ENCODE measurements around the gene PRIMPOL.

Gene PRIMPOL

DNA sequence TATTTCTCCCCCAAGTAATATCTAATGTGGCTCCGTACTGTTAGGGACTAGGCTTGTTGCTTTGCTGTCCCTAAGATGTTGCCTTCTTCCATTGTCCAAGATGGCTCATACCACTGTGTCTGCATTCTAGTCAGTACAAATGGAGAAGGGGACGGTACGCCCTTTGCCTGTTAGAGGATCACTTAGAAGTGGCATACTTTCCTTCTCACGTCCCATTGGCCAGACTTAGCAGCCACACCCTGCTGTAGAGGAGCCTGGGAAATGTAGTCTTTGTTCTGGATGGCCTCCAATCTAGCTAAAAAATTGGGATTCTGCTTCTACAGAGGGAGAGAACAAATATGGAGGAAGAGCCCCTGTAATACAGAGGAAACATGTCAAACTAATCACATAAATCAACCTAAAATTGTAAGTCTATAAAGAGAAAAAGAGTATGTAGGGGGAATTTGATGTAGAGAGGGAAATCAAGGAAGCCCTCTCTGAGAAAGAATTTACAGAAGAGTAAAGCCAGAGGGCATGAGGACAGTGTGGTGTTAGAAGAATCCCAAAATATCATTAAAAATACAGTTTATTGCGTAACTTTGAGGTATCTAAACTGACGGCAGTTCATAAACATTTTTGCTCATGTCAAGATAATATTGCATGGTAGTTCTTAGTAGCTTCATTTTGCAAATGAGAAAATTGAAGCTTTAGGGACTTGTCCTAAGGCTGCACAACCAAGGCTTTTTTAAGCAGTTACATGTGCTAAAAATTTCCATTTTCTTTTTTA is 15.1 kb downstream of the PRIMPOL start:
- ATAC-seq (replicated peaks): no peak
- DNase-seq: no peak
- peaks cover 18% of the 10 kb centered on the region for H3K36me3 Mint-ChIP-seq (ENCODE audit: insufficient read depth)

DNA sequence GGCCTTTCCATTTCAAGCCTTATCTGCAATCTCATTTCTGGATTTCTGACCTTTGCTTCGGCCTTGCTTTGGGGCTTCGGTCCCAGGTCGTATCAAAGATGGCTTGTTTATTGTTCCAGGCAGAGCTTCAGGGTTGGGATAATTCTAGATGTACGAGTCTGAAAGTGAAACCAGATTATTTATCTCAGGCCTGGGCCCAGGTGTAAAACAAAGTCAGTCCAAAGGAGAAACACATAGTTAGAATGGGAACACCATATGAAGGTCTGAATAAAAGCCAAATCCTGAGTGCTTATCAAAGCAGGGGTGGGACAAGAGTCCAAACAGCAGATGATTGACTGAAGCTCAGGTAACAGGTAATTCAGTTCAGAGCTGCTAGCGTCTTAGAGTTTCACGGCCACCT is 17.1 kb downstream of the PRIMPOL start:
- H3K9me3 Mint-ChIP-seq: peaks cover 0 to 5% of the 10 kb centered on the region in 2 donors
- DNase-seq: no peak
- H3K27me3 Mint-ChIP-seq: no peaks in the 10 kb centered on the region
- peaks cover 12% of the 10 kb centered on the region for H3K36me3 Mint-ChIP-seq (ENCODE audit: insufficient read depth)
- H3K27ac Mint-ChIP-seq: peak overlapping the region in 1 of 2 donors; percentile 95
- peaks cover 18 to 31% of the 10 kb centered on the region in 2 donors for H3K4me1 Mint-ChIP-seq (ENCODE audit: low read depth in 2 of 2)
- H3K4me3 Mint-ChIP-seq: no peak overlapping the region
- ATAC-seq (replicated peaks): no peak

More for the DNA sequence above, 15.1 kb downstream of the PRIMPOL start:
- Mint-ChIP-seq H3K4me1 (ENCODE audit: low read depth in 2 of 2) (peaks cover 18 to 24% of the 10 kb centered on the region in 2 donors), H3K27me3 (no peaks in the 10 kb centered on the region), H3K27ac (peak overlapping the region in 1 of 2 donors; percentile 87), H3K4me3 (no peak overlapping the region), H3K9me3 (peaks cover 0 to 5% of the 10 kb centered on the region in 2 donors)

DNA sequence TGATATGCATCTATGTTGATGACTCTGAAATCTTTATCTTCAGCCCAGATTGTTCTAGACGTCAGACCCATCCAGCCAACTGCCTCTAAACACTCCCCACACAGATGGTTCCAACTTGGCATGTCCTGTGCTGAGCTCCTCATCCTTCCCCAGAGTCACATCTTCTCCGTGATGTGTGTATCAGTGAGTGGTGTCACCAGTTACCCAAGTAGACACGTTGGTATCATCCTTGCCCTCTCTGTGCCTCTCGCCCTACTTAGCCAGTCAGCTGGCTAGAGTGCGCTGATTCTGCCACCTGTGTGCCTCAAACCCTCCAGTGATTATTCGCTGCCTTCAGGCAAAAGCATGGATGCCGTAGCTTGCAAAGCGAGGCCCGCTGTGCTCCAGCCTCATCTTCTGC is 18.6 kb downstream of the PRIMPOL start:
- H3K36me3 Mint-ChIP-seq (ENCODE audit: insufficient read depth): peaks cover 15% of the 10 kb centered on the region
- peak overlapping the region; percentile 61 to 66 for H3K4me3 Mint-ChIP-seq
- H3K9me3 Mint-ChIP-seq: peaks cover 0 to 5% of the 10 kb centered on the region in 2 donors
- ATAC-seq (replicated peaks) (peak; percentile 64), DNase-seq (no peak)
- H3K27me3 Mint-ChIP-seq: no peaks in the 10 kb centered on the region
- H3K4me1 Mint-ChIP-seq (ENCODE audit: low read depth in 2 of 2): peaks cover 18 to 31% of the 10 kb centered on the region in 2 donors
- H3K27ac Mint-ChIP-seq: peak overlapping the region; percentile 90 to 95

DNA sequence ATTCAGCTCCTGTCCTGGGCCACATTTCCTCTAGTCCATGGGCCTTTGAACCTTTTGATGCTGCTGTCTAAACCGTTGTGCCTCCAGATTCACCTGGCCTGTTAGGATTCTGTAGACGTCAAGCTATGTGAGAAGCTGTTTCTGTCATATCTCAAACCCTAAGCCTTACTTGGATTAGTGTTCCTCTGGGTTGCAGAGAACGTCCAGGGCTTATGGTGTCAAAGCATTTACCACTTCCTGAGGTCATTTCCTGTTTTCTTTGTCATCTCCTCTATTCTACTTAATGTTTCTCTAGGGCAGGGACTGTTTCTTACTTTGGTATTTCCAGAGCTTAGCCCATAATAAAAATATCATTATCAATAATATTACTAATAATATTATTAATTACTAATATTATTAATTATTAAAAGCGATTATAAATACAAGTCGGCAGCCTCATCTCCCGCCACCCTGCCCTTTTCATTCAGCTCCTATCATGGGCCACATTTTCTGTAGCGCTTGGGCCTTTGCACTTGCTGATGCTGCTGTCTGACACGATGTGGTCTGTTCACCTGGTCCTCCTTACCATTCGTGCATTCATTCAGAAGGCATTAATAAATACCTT is 19.1 kb downstream of the PRIMPOL start:
- ATAC-seq (replicated peaks) (peak; percentile 89), DNase-seq (peak in 1 of 3 experiments; percentile 15)
- Mint-ChIP-seq H3K4me1 (ENCODE audit: low read depth in 2 of 2) (peaks cover 18 to 31% of the 10 kb centered on the region in 2 donors), H3K4me3 (peak overlapping the region; percentile 61 to 66), H3K27me3 (no peaks in the 10 kb centered on the region), H3K36me3 (ENCODE audit: insufficient read depth) (peaks cover 15% of the 10 kb centered on the region), H3K27ac (peak overlapping the region; percentile 90 to 95), H3K9me3 (peaks cover 0 to 5% of the 10 kb centered on the region in 2 donors)

DNA sequence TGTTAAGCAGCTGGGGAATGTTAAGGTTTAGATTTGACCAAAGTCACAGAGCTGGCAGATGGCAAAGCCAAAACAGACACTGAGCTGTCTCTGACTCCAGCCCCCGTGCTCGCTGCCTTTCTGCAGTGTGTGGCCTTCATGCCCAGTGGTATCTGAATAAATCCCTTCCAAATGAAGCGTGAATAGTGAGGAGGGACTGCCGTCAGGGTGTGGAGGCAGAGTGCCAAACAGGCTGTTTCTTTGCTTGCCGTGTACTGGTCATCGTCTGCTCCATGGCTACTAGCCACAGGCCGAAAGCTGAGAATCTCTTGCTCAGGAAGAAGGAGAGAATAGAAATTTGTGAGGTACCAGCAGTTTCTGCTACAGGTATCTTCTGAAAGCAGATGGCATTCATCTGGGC is 19.7 kb downstream of the PRIMPOL start:
- H3K36me3 Mint-ChIP-seq (ENCODE audit: insufficient read depth): peaks cover 18% of the 10 kb centered on the region

DNA sequence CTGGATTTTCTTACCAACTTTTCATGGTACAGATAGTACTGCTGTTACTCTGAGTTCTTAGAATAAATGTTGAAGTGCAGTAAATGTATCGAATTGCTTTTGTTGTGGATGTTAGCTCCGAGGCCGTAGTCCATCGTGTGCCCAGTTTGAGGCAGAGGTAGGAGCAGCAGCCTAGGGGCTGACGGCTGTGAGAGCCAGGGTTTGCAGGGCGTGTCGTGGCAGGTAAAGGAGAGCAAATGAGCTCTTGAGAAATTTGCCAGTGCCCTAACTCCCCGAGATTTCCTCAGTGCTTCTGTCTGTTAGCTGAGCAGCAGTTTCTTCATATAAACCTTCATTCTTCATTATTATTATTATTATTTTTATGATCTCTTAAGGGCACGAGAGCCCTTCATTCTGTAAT is 21.6 kb downstream of the PRIMPOL start:
- no peaks in the 10 kb centered on the region for H3K27me3 Mint-ChIP-seq
- ATAC-seq (replicated peaks) (no peak), DNase-seq (no peak)
- peaks cover 0 to 5% of the 10 kb centered on the region in 2 donors for H3K9me3 Mint-ChIP-seq
- no peak overlapping the region for H3K4me3 Mint-ChIP-seq
- H3K36me3 Mint-ChIP-seq (ENCODE audit: insufficient read depth): peaks cover 15% of the 10 kb centered on the region
- peak overlapping the region in 1 of 2 donors; percentile 95 for H3K27ac Mint-ChIP-seq
- peaks cover 18 to 27% of the 10 kb centered on the region in 2 donors for H3K4me1 Mint-ChIP-seq (ENCODE audit: low read depth in 2 of 2)

More for the DNA sequence above, 19.7 kb downstream of the PRIMPOL start:
- H3K27ac Mint-ChIP-seq: peak overlapping the region; percentile 84 to 95
- peaks cover 18 to 31% of the 10 kb centered on the region in 2 donors for H3K4me1 Mint-ChIP-seq (ENCODE audit: low read depth in 2 of 2)
- H3K27me3 Mint-ChIP-seq: no peaks in the 10 kb centered on the region
- ATAC-seq (replicated peaks) (no peak), DNase-seq (no peak)
- H3K4me3 Mint-ChIP-seq: peak overlapping the region; percentile 61 to 66
- H3K9me3 Mint-ChIP-seq: peaks cover 0 to 5% of the 10 kb centered on the region in 2 donors

DNA sequence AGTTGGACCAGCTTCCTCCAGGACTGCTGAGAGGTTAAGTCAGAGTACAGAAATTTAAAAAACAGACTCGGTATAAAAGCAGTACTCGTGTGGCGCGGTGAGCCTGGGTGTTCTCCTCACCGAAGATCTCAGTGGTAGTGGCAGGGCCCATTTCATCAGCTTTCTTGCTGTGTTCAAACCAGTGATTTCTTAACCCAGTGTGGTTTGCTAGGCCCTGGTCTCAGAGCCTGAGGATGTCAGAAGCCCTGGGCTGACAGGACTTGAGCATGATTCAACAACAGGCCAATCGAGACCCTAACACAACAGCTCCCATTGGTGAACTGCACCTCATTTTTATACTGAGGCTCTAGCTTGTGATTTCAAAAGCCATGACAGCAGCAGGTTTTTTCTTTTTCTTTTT is 23.2 kb downstream of the PRIMPOL start:
- Mint-ChIP-seq H3K4me1 (ENCODE audit: low read depth in 2 of 2) (peaks cover 18 to 27% of the 10 kb centered on the region in 2 donors), H3K4me3 (no peak overlapping the region), H3K9me3 (peaks cover 0 to 5% of the 10 kb centered on the region in 2 donors), H3K36me3 (ENCODE audit: insufficient read depth) (peaks cover 14% of the 10 kb centered on the region), H3K27me3 (no peaks in the 10 kb centered on the region), H3K27ac (peak overlapping the region; percentile 49 to 53)
- no peak for DNase-seq
- no peak for ATAC-seq (replicated peaks)

DNA sequence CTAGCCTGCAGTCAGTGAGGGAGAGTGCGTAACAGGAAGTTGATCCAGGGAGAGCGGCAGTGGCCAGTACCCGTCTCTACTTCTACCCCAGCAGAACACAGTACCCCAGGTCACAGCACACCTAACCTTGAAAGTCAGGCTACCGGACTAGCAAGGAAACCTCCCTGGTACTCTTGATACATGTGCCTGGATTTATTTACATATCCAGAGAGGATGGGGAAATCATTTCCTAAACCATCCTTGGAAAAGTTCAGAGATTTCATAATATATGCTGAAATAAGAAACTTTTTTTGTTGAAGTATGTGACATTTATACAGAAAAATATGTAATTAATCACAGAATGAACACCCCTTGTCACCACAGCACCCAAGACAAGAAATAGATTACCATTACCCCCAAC is 24.5 kb downstream of the PRIMPOL start:
- H3K4me1 Mint-ChIP-seq (ENCODE audit: low read depth in 2 of 2): peaks cover 7 to 16% of the 10 kb centered on the region in 2 donors
- H3K4me3 Mint-ChIP-seq: no peak overlapping the region
- ATAC-seq (replicated peaks) (no peak), DNase-seq (no peak)
- peaks cover 14% of the 10 kb centered on the region for H3K36me3 Mint-ChIP-seq (ENCODE audit: insufficient read depth)
- H3K27me3 Mint-ChIP-seq: no peaks in the 10 kb centered on the region
- H3K27ac Mint-ChIP-seq: peak overlapping the region in 1 of 2 donors; percentile 18
- no peaks in the 10 kb centered on the region for H3K9me3 Mint-ChIP-seq

DNA sequence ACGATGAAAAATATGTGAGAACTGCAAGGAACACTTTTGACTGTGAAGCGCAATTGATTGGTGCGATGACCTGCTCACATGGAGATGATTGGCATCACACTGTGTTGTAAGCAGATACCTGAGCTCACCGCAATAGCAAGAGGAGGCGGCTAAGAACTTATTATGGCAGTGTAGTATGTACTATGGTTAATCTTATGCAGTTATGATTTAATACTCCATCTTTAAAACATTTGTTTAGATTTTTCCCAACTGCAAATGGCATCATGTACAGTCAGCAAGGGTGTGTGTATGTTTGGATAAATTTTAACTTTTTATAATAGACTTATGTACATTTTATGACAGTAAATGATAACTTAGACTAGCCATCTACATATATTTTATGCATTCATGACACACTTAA is 25.5 kb downstream of the PRIMPOL start:
- H3K27ac Mint-ChIP-seq: no peak overlapping the region
- peaks cover 14% of the 10 kb centered on the region for H3K36me3 Mint-ChIP-seq (ENCODE audit: insufficient read depth)
- DNase-seq (no peak), ATAC-seq (replicated peaks) (no peak)
- H3K27me3 Mint-ChIP-seq: no peaks in the 10 kb centered on the region
- H3K4me1 Mint-ChIP-seq (ENCODE audit: low read depth in 2 of 2): peaks cover 2 to 6% of the 10 kb centered on the region in 2 donors
- H3K9me3 Mint-ChIP-seq: no peaks in the 10 kb centered on the region
- no peak overlapping the region for H3K4me3 Mint-ChIP-seq

DNA sequence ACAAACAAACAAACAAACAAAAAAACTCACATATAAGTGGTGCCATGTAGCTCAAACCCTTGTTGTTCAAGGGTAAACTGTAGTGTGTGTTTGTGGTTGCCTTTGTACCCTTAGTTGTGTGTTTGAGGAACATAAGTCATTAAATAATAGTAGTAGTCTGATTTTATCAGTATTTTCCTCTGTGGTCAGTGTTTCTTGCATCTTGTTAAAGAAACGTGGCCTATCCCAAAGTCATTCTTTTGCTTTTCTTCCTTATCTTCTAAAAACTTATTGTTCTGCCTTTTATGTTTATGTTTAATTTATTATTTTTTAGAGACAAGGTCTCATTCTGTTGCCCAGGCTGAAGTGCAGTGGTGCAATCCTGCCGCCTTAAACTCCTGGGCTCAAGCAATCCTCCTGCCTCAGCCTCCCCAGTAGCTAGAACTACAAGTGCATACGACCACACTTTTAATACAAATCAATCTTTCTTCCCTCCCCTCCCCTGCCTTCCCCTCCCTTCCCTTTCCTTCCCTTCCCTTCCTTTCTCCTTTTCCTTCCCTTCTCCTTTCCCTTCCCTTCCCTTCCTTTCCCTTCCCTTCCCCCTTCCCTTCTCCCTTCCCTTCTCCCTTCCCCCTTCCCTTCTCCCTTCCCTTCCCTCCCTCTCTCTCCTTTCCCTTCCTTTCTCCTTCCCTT is 26.4 kb downstream of the PRIMPOL start:
- ATAC-seq (replicated peaks) (no peak), DNase-seq (no peak)
- no peaks in the 10 kb centered on the region for H3K9me3 Mint-ChIP-seq
- H3K4me1 Mint-ChIP-seq (ENCODE audit: low read depth in 2 of 2): peaks cover 2 to 3% of the 10 kb centered on the region in 2 donors
- no peaks in the 10 kb centered on the region for H3K27me3 Mint-ChIP-seq
- peaks cover 9% of the 10 kb centered on the region for H3K36me3 Mint-ChIP-seq (ENCODE audit: insufficient read depth)
- H3K27ac Mint-ChIP-seq: peak overlapping the region in 1 of 2 donors; percentile 78
- H3K4me3 Mint-ChIP-seq: no peak overlapping the region

DNA sequence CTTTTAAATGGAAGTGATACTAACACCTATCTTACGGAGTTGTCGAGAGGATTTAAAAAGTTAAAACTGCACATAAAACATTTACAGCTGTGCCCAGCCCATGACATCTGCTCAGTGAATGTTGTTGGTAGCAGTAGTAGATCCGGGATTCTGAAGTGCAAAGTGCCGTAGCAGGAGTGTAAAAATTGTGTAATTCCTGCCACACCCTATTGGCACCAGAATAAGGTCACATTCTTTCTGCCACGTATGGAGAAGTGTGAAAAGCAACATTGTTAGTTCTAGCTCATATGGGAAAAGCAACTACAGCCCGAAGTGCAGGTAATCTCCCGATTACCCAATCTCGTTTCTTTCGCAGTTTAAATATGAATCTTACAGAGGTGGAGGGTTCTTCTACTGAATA is 31.2 kb downstream of the PRIMPOL start:
- no peaks in the 10 kb centered on the region for H3K36me3 Mint-ChIP-seq (ENCODE audit: insufficient read depth)
- H3K27me3 Mint-ChIP-seq: no peaks in the 10 kb centered on the region
- H3K4me1 Mint-ChIP-seq (ENCODE audit: low read depth in 2 of 2): peaks cover 4 to 7% of the 10 kb centered on the region in 2 donors
- H3K9me3 Mint-ChIP-seq: no peaks in the 10 kb centered on the region
- no peak for ATAC-seq (replicated peaks)
- no peak for DNase-seq
- no peak overlapping the region for H3K27ac Mint-ChIP-seq
- no peak overlapping the region for H3K4me3 Mint-ChIP-seq

DNA sequence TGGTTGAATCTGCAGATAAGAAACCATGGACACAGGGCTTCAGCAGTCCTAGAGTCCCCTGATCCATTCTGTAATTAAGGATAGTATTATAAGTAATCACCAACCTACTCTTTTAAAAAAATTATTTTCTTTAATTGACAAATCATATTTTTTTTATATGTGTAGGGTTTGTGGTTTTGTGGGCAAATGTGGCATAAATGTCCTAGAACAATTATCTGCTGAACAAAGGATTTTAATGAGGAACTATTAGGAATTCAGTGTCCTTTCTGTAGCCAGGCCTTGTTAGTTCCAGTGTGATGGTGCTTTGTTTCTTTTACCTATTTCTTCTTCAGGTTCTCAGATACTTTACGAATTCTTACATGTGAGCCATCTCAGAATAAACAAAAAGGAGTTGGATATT is 32.4 kb downstream of the PRIMPOL start:
- H3K27me3 Mint-ChIP-seq: no peaks in the 10 kb centered on the region
- H3K27ac Mint-ChIP-seq: no peak overlapping the region
- DNase-seq: no peak
- H3K9me3 Mint-ChIP-seq: no peaks in the 10 kb centered on the region
- H3K4me1 Mint-ChIP-seq (ENCODE audit: low read depth in 2 of 2): peaks cover 4 to 7% of the 10 kb centered on the region in 2 donors
- no peak overlapping the region for H3K4me3 Mint-ChIP-seq
- ATAC-seq (replicated peaks): no peak
- H3K36me3 Mint-ChIP-seq (ENCODE audit: insufficient read depth): no peaks in the 10 kb centered on the region

DNA sequence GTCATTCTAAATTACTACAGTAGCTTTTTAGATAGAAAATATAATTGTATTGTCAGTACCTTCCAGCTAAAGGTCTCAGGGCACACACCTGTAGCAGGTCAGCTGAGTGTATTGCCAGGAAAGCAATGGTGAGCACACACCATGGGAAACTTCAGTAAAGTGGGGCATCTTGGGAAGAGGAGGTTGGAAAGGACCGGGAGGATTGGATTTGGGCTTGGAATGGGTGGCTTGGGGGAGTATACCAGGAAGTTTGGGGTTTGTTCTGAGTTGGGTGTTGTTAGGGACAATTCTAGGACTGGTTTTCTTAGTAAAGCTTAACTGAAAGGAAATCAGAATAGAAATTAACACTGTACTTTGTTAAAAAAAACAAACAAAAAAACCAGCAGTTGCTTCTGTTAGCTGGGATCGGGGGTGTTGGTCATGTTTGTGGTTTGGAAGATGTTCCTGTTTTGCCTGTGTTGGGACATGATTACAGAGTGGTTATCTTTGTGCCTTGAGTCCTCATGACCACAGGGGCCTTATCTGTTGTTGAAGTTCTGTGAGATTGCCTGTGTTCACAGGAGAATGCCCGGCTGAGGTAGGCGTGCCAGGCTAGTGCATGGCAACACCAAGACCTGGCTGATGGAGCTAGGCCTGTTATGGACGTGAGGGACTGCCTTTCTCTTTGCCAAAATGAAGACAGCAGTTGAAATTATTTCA is 35.1 kb downstream of the PRIMPOL start:
- Mint-ChIP-seq H3K27me3 (no peaks in the 10 kb centered on the region), H3K4me3 (no peak overlapping the region), H3K36me3 (ENCODE audit: insufficient read depth) (peaks cover 4% of the 10 kb centered on the region), H3K27ac (no peak overlapping the region), H3K9me3 (no peaks in the 10 kb centered on the region), H3K4me1 (ENCODE audit: low read depth in 2 of 2) (peaks cover 2 to 4% of the 10 kb centered on the region in 2 donors)
- DNase-seq (no peak), ATAC-seq (replicated peaks) (no peak)
